ENCODE data around the gene NRCAM. TPM values are rescaled to one million over a fixed set of nuclear protein-coding genes. Genes with fewer than 3 reads are reported as not detected.

The NRCAM gene
- polyA plus RNA-seq, 2 of the 4 experiments (the other 2 are of a cell fraction), result 129 to 210 TPM

GRCh38 chr7:108310351-108310750, 145.9 kb downstream of the NRCAM start:
- no peak for DNase-seq (ENCODE audit: low read depth in 1 of 2, low spot score in 1 of 2)
- FAIRE-seq, result no peak
- CTCF ChIA-PET, result no interaction called here
- Histone ChIP-seq H3K27ac (peak overlapping the region; percentile 52 to 56; a peak in 3 of 6 replicates), H3K4me1 (peaks cover 56% of the 10 kb centered on the region), H3K4me2 (no peak overlapping the region), H3K4me3 (no peak overlapping the region), H3K9me3 (no peaks in the 10 kb centered on the region)
- POLR2A ChIA-PET, result no interaction called here
- 61% methylated on average over 2 of the region's 2 CpGs for WGBS (ENCODE audit: missing lambda C conversion rate)
- TF ChIP-seq CHD2 (IDR thresholded peaks at IDR 0.05; ENCODE audit: low read length, partially characterized antibody) (no peak), ZFP36 (IDR thresholded peaks at IDR 0.05; ENCODE audit: borderline replicate concordance, partially characterized antibody) (no peak), FOSL2 (IDR thresholded peaks at IDR 0.05) (no peak), FOSL2 (CRISPR knock-in tag; IDR thresholded peaks at IDR 0.05) (no peak), NR3C1 (IDR thresholded peaks at IDR 0.05) (no peak), JUNB (IDR thresholded peaks at IDR 0.05) (no peak), KDM5A (IDR thresholded peaks at IDR 0.05) (no peak), MAZ (IDR thresholded peaks at IDR 0.05; ENCODE audit: borderline replicate concordance, low read depth, low read length) (no peak), TP53 (CRISPR knock-in tag; IDR thresholded peaks at IDR 0.05) (no peak), FOXS1 (CRISPR knock-in tag; IDR thresholded peaks at IDR 0.05) (no peak)
- TF ChIP-seq, protein P1, sequence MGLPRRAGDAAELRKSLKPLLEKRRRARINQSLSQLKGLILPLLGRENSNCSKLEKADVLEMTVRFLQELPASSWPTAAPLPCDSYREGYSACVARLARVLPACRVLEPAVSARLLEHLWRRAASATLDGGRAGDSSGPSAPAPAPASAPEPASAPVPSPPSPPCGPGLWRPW (IDR thresholded peaks at IDR 0.05), result no peak
- no peak for ATAC-seq

- no peaks in the 10 kb centered on the region for H3K9me3 ChIP-seq
- ATAC-seq, result peak in 1 of 2 experiments; percentile 53; a peak in 3 of 6 replicates
- 38% methylated on average over 2 of the region's 2 CpGs for WGBS (ENCODE audit: missing lambda C conversion rate)
- no peak for FAIRE-seq
- H3K27ac ChIP-seq, result peak overlapping the region; percentile 36 to 52; a peak in 3 of 6 replicates
- no peak for DNase-seq (ENCODE audit: low read depth in 1 of 2, low spot score in 1 of 2)
- no peak overlapping the region for H3K4me3 ChIP-seq
- CTCF ChIA-PET, result interaction anchor here (1.1 kb wide), 1 partner anchor 11 kb away, joined by 4 read pairs; no protein-coding TSS in a partner anchor
- peak overlapping the region; percentile 32; the same call in 1 of the 3 replicates for H3K4me2 ChIP-seq
- no peak for TF ChIP-seq SREBF2 (IDR thresholded peaks at IDR 0.05)
- no peak for TF ChIP-seq RNF2 (IDR thresholded peaks at IDR 0.05; ENCODE audit: borderline replicate concordance, low read depth)
- TF ChIP-seq, protein P2, sequence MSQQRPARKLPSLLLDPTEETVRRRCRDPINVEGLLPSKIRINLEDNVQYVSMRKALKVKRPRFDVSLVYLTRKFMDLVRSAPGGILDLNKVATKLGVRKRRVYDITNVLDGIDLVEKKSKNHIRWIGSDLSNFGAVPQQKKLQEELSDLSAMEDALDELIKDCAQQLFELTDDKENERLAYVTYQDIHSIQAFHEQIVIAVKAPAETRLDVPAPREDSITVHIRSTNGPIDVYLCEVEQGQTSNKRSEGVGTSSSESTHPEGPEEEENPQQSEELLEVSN (IDR thresholded peaks at IDR 0.05; ENCODE audit: borderline replicate concordance, low read depth), result no peak
- TF ChIP-seq ZNF302 (CRISPR knock-in tag; IDR thresholded peaks at IDR 0.05), result no peak
- TF ChIP-seq HOXB5 (CRISPR knock-in tag; IDR thresholded peaks at IDR 0.05), result no peak
- TF ChIP-seq TFCP2L1 (CRISPR knock-in tag; IDR thresholded peaks at IDR 0.05), result no peak
- TF ChIP-seq, protein P3, sequence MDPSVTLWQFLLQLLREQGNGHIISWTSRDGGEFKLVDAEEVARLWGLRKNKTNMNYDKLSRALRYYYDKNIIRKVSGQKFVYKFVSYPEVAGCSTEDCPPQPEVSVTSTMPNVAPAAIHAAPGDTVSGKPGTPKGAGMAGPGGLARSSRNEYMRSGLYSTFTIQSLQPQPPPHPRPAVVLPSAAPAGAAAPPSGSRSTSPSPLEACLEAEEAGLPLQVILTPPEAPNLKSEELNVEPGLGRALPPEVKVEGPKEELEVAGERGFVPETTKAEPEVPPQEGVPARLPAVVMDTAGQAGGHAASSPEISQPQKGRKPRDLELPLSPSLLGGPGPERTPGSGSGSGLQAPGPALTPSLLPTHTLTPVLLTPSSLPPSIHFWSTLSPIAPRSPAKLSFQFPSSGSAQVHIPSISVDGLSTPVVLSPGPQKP (IDR thresholded peaks at IDR 0.05; ENCODE audit: low read depth, low read length), result no peak
- no peak for TF ChIP-seq HDAC2 (IDR thresholded peaks at IDR 0.05)
- TF ChIP-seq, protein P4, sequence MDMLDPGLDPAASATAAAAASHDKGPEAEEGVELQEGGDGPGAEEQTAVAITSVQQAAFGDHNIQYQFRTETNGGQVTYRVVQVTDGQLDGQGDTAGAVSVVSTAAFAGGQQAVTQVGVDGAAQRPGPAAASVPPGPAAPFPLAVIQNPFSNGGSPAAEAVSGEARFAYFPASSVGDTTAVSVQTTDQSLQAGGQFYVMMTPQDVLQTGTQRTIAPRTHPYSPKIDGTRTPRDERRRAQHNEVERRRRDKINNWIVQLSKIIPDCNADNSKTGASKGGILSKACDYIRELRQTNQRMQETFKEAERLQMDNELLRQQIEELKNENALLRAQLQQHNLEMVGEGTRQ (IDR thresholded peaks at IDR 0.05), result no peak
- no peak for TF ChIP-seq FOSB (CRISPR knock-in tag; IDR thresholded peaks at IDR 0.05)
- no peak for TF ChIP-seq HOXA7 (CRISPR knock-in tag; IDR thresholded peaks at IDR 0.05)
- no peak for TF ChIP-seq HOXB13 (CRISPR knock-in tag; IDR thresholded peaks at IDR 0.05; ENCODE audit: low read depth)
- no peak for TF ChIP-seq BHLHE40 (IDR thresholded peaks at IDR 0.05; ENCODE audit: low read depth, low read length)
- TF ChIP-seq MYC (IDR thresholded peaks at IDR 0.05; ENCODE audit: borderline replicate concordance, low read length), result no peak
- POLR2A ChIA-PET, result no interaction called here
- peaks cover 58% of the 10 kb centered on the region for H3K4me1 ChIP-seq
Observed at GRCh38 chr7:108308903-108309302, 147.3 kb downstream of the NRCAM start.
